HS-27A (cell line): ENCODE results near the gene PPP1R7.

ENCODE experiments used
- DNase-seq: peaks from one replicate; pipeline ENCODE4 v3.0.0-alpha.2; 2012; ENCODE audit warnings: low read depth, missing footprints

PPP1R7 gene

DNA sequence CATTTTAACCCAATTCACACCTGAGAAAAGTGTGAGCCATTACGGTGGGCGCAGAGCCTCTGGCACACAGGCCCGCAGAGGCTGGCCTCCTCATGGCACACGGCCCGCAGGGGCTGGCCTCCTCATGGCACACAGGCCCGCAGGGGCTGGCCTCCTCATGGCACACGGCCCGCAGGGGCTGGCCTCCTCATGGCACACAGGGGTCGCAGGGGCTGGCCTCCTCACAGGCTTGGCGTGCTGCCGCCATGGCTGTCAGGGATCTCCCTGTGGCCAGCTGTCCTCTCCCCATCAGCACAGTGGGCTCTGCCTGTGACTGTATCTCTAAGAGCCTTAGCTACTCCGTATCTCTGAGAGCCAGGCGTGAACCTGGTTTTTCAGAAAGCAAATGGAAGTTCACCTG, 62.8 kb downstream of the PPP1R7 start:
- no peak for DNase-seq

DNA sequence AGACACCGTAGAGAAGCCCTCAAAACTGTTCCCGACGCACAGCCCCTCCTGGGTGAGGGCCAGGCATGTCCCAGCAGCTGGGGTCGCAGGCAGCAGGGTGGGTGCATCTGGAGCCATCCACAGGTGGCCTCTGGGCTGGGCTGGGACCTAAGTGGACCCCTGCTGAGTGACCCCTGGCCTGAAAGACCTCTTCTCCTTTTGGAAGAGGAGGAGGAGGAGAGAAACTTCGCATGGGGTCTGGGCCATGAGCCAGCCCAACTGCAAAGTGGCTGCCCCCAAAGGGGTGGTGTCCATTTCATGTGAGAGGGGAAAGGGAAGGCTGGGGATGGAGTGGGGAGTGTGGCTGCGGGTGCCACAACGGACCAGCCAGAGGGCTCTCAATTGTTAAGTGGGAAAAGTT, 63.3 kb downstream of the PPP1R7 start:
- DNase-seq: no peak

DNA sequence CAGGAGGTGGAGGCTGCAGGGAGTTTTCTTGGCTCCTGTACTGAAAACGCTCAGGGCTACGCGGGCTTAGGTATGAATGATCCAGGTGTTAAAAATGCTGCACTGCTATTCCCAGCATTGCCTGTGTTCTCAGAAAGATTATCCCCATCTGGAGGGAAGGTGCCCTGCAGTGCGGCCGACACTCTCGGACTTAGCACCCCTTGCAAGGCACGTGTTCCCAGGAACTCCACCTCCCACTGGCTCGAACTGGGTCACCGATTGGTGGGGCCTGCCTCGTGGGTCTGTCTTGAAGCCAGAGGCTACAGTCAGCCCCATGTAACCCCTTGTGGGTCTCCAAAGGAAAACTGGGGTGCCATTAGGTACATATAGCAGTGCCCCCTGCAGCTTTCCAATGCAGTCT, 63.9 kb downstream of the PPP1R7 start:
- DNase-seq: no peak

DNA sequence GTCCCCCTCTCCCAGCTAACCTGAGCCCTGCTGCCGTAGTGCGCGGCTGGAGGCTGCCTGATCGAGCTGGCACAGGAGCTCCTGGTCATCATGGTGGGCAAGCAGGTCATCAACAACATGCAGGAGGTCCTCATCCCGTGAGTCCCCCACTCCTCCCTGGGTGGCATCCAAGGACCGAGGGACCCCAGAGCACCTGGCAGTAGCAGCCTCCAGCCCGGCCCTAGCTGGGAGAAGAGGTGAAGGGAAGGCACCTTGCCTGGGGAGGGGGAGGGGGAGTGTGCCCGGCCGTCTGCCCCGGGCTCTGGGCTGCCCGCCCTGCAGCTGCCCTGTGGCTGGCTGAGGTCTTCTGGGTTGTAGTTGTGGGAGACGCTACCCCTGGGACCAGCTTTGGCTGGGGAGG, 64.5 kb downstream of the PPP1R7 start:
- no peak for DNase-seq

DNA sequence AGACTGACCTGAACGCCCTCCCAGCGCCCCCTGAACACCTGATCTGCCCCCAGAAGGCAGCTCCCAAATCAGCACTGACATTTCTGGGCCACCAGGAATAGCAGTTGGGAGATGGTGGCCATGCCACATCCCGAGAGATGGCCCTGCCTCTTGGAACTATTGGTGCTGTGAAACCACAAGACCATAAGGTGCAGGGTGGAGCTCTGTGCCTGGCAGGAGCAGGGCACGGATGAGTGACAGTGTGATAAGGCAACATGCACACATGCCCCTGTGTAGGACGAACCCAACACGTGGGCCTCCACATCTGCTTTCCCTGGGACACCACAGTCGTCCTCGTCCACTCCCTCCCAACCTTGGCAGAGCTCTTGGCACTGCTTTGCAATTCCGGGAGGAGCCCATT, 65.2 kb downstream of the PPP1R7 start:
- no peak for DNase-seq

DNA sequence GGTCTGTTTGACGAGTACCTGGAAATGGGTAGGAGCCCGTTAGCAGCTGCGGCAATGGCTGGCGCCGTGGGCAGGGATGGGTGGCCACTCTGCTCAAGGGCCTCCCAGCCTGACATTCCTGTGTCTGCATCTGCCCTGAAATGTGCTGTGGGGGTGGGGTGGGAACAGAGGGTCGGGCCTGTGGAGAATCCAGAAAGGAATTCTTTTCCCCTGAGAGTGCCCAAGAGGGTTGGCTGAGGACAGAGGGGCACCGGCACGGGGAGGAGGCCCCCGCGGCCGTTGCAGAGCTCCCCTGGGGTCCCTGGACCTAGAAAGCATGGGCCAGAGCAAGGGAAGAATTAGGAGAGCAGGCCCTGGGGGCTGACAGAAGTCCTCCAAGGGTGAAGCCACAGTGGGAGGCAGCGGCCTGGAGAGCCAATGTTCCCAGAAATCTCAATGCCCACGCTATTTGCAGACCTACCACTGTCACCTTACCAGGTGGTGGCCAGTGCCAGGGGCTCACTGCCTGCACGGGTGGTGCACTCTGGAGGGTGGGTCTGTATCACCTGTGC, 66.0 kb downstream of the PPP1R7 start:
- DNase-seq: no peak

DNA sequence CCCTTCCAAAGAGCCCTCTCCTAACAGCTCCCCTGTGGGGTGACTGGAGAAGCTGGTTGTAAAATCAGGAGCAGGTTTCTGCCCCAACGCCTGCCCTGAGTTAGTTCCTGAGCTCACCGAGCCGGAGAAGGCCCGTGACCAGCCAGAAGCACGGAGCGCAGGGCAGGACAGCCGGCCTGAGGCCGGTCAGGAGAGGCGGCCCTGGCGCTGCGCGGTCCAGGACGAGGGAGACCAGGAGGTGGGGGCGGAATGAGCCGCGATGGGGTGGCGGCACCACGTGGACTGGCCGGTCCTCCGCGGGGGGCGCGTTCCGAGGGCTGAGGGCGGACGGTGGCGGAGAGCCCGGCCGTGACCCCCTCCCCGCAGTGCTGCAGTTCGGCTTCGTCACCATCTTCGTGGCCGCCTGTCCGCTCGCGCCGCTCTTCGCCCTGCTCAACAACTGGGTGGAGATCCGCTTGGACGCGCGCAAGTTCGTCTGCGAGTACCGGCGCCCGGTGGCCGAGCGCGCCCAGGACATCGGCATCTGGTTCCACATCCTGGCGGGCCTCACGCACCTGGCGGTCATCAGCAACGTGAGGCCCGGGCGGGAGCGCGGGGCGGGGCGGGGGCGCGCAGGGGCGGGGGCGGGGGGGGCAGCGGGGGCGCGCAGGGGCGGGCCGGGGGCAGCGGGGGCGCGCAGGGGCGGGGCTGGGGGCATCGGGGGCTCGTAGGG, 67.2 kb downstream of the PPP1R7 start:
- DNase-seq: no peak

DNA sequence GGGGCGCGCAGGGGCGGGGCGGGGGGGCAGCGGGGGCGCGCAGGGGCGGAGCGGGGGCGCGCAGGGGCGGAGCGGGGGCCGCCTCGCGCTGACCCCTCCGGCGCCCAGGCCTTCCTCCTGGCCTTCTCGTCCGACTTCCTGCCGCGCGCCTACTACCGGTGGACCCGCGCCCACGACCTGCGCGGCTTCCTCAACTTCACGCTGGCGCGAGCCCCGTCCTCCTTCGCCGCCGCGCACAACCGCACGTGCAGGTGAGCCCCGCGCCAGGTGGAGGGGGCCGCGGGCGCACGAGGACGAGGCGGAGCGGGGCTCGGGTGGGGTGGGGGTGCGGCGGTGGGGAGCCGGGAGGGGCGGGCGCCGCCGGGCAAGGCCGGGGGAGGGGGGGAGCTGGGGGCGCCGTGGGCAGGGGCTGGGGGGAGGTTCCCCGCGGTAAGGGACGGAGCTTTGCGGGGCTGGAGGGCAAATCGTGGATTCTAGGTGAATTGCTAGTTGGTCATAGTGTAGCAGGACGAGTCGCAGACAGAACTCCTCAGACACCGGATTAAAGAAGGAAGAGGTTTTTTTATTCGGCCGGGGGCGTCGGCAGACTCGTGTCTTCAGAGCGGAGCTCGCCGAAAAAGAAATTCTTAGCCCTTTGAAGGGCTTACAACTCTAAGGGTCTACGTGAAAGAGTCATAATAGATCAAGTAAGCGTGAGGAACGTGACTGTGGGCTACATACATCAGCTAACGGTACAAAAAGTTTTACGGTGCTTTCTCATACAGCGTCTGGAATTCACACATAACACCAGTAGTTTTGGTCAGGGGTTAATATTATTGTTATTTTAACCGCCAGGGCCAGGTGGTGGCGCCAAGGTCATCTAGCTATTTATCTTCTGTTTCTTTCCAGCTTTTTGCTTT, 68.1 kb downstream of the PPP1R7 start:
- no peak for DNase-seq

DNA sequence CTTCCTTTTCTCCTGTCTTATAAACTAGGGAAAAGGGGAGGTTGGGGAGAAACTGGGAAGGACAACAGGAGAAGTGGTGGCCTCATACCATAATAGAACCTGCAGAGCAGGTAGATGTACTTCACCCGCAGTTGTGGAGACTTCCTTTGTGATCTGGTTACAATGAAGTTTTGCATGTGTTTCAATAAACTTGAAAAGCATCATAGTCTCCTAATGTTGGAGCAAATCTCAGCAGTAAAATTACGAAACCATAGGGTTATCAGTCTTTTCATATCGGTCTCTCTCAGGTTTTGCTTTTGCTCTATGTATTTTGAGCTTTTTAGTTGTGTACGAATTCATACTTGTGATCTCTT, 68.7 kb downstream of the PPP1R7 start:
- DNase-seq: no peak

DNA sequence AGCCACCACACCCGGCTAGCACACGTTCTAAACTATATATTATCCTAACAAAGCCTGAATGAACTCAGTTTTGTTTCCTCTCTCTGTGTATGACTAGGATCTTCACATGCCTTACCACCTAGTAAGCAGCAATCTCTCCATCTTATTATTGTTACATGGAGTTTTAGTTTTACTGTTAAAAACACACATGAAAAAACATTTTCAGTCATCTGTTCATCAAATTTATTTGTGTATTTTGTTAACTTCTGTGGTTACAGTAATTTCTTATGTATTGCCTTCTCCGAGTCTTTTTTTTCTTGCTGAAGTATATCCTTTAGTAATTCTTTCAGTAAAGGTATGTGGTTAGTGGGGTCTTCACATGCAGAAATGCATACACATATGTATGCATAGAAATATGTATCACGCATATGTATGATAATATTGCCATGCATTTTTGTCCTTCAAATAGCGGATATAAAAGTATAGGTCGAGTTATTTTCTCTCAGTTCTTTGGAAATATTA, 69.6 kb downstream of the PPP1R7 start:
- no peak for DNase-seq

DNA sequence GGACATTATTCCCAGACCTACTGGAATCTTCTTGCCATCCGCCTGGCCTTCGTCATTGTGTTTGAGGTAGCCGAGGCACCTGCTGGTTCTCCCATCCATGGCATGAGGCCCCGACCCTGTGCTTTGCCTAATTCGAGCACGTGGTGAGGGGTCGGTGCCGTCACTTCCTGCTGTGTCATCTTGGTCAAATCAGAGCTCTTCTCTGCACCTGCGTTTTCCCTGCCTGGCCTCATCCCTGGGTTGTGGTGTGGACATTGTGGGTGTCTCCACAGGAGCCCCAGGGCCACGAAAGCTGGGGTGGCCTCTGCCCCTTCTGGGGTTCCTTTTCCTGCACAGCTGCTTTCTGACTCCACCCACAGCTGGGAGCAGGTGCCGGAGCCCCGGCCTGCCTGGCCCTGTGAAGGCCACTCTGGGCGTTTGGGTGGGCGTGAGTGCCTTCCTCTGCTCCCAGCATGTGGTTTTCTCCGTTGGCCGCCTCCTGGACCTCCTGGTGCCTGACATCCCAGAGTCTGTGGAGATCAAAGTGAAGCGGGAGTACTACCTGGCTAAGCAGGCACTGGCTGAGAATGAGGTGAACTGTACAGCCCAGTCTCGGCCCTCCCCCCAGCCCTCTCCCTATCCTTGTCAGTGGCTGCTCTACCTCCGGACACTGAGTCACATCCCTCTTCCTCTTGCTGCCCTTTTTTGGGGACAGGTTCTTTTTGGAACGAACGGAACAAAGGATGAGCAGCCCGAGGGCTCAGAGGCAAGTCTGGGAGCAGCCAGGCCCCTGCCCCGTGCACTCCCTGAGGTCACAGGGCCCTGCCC, 73.1 kb downstream of the PPP1R7 start:
- DNase-seq: no peak

DNA sequence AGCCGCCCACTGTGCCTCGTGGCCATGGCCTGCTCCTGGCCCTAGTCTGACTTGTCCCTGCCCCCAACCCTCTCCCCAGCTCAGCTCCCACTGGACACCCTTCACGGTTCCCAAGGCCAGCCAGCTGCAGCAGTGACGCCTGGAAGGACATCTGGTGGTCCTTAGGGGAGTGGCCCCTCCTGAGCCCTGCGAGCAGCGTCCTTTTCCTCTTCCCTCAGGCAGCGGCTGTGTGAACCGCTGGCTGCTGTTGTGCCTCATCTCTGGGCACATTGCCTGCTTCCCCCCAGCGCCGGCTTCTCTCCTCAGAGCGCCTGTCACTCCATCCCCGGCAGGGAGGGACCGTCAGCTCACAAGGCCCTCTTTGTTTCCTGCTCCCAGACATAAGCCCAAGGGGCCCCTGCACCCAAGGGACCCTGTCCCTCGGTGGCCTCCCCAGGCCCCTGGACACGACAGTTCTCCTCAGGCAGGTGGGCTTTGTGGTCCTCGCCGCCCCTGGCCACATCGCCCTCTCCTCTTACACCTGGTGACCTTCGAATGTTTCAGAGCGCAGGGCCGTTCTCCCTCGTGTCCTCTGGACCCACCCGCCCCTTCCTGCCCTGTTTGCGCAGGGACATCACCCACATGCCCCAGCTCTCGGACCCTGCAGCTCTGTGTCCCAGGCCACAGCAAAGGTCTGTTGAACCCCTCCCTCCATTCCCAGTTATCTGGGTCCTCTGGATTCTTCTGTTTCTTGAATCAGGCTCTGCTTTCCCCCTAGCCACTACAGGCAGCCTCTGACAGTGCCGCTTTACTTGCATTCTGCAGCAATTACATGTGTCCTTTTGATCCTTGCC, 74.0 kb downstream of the PPP1R7 start:
- DNase-seq: no peak

DNA sequence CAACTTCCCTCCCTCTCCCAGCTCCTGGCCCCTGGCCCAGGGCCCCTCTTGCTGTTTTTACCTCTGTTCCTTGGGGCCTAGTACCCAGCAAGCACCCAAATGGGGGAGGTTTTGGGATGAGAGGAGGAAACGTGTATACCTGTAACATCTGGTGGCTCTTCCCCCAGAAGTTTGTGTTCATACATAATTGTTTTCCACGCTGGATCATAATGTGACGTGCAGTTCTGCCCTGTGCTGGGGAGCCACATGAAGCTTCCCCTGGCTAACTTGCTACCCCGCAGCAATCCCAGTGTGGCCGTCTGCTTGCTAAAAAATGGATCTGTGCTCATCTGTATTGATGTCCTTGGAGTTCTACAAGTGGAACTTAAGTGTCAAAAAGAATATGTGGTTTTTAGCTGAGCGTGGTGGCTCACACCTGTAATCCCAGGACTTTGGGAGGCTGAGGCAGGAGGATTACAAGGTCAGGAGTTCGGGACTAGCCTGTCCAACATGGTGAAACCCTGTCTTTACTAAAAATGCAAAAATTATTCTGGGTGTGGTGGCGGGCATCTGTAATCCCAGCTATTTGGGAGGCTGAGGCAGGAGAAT, 74.7 kb downstream of the PPP1R7 start:
- DNase-seq: no peak

DNA sequence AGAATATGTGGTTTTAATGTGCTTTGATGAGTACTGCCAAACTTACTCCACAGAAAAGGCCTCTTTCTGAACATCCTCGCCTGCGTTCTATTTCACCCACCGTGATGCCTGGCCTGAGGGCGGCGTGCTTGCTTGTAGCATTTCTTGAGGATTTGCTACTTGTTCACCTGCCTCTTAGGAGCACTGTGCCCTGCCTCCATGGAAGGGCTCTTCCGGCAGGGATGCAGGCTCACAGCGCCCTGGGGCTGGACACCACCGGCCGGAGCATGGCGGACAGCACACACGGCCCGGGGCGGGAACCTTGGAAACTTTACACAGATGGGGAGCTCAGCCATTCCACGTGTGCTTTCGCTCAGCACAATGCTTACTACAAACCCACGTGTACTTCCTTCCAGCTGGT, 75.3 kb downstream of the PPP1R7 start:
- no peak for DNase-seq

DNA sequence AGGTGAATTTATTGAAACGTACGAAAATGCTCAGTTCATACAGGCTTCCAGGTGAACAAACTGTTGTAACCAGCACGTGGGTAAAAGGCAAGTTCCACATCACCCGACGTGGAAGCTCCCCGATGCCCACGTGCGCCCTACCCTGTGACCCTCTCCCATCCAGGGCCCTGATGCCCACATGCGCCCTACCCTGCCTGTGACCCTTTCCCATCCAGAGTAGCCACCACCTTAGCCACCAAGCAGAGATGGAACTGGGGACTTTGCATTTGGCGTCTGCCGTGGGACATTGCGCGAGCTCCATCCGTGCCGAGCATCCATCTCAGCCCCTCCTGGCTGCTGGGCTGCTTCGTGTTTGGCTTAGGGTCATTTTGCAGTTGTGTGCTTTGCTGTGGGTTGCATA, 75.7 kb downstream of the PPP1R7 start:
- DNase-seq: no peak

DNA sequence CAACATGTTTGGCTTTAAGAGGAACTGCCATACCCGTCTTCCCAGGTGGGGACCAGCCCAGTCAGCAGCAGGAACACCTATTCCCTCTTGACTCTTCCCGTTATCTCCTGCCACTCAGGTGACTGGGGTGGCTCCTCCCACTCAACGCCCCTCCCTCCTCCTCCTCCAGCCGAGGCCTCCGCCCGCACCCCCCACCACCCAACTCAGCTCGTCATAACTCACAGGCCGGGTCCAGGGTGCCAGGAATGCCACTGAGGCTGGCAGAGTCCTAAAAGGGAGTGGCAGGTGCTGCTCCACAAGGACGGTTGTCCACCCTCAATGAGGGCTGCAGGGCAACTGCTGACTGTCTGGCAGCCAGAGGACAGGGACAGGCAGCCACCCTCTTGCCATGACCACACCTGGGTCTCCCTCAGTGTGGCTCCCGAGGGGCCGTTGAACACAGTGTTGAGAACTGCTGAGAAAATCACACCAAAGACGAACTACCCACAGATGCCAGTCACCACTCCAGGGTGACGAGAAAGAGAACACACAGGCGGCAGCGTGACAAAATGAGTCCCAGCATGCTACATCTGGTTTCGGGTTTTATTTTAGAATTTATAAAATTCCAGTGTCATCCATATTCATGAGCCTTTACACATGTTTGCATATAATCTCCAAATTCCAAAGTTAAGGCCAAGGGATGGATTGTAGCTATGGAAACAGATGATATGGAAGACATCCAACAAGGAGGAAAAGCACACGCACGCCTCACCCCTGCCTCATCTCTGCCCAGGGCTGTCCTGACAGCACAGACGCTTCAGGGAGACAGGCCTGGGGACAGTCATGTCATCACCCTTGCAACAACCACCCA, 76.7 kb downstream of the PPP1R7 start:
- DNase-seq: no peak

DNA sequence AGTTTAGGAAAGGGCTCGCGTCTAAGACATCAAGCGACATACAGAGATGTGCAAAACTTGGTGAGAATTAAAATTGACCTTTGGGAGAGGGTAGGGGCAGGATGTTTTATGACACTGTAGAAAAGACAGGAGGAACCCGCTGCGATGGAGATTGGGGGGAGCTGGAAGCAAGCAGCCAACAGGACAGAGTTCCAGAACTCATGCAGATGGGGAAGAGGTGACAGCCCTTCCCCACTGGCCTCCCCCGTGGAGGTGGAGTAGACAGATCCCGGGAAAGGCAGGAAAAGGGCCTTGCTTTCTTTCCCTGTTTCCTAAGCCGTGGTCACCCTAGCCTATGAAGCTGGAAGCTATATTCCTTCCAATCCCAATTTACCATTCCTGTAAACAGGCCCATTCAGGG, 77.3 kb downstream of the PPP1R7 start:
- DNase-seq: no peak

DNA sequence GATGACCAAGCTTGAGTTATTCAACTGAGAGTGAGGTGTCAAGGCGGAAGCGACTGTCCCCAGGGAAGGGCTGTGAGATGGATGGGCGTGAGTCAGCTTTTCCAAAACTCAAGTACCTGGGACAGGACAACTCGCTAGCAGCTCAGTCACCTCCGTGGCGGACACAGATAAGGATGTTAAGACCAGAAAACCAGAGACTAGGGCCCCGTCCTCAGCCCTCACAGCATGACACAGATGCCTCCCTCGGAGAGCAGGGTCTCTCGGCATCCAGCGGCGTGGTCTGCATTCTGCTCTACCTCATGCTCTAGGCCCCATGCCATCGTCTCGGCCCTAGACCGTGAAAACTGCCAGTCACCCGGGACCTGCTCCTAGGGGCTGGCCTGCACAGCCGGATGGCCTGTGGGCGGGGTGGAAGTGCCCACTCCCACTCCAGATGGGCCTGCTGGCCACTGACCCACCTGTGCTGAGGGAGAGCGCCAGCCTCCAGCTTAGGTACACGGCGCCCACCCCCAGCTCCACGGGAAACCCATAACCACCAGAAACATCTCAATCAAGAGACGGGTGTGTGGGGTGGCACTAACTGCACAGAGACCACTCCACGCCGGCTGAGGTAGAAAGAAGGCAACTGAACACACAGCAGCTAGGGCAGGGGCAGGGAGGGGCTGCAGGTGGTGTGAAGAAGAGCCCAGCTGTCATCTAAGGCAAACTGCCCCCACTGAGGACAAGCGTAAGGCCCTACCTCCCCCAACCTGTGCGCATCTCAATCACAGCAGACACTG, 78.0 kb downstream of the PPP1R7 start:
- DNase-seq: no peak

DNA sequence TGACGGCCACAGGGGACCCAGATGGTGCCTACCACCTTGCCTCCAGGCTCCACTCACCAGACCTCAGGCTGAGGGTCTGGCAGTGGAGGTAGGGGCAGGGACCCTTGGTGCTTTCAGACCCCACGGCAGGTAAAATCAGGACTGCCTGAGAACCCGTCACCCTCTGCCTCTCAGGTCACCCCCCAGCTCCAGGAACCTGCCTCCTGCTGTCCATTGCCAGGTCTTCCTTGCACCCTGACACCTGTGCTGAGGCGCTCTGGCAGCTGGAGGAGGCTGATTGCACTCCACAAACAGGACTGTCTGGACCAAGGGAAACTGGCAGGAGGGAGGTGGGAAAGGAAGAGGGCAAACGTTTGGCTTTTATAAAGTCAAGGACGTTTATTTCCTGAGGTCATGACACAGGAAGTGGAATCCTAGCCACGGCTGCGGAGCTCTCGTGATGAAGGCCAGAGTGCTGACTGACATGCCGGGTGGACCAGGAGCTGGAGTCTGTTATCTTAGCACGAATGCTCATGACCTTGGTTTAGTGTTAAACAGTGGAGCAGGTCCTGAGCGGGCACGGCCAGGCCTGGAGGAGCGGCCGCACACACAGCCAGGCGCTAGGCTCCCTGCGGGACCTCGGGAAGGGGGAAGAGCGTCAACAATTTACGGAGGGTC, 78.7 kb downstream of the PPP1R7 start:
- DNase-seq: no peak
